KMS-11 (cell line): ENCODE measurements around the gene C16orf86.

Experiments
- H2AFZ ChIP-seq: fragments of 200-600 bp; sonication (generic); 2 replicates; pipeline ENCODE4 v1.6.1; 2016; ENCODE audit warnings: antibody characterized with exemption, mixed run types, low read depth
- H3K27ac ChIP-seq: fragments of 200-600 bp; sonication (generic); 2 replicates; pipeline ENCODE4 v1.6.1; 2016; ENCODE audit warnings: mild to moderate bottlenecking, mixed run types
- H3K27me3 ChIP-seq: fragments of 200-600 bp; sonication (generic); 2 replicates; pipeline ENCODE4 v1.6.1; 2017; ENCODE audit warnings: mild to moderate bottlenecking, low read depth, mixed run types, moderate library complexity; ENCODE audit not compliant: insufficient read depth
- H3K36me3 ChIP-seq: fragments of 200-600 bp; sonication (generic); 2 replicates; pipeline ENCODE4 v1.6.1; 2017; ENCODE audit warnings: mild to moderate bottlenecking, mixed run types; ENCODE audit not compliant: insufficient read depth
- H3K4me1 ChIP-seq: fragments of 200-600 bp; sonication (generic); 2 replicates; pipeline ENCODE4 v1.6.1; 2016; ENCODE audit warnings: mild to moderate bottlenecking, low read depth, mixed run types; ENCODE audit not compliant: poor library complexity, severe bottlenecking
- H3K4me2 ChIP-seq: fragments of 200-600 bp; sonication (generic); 2 replicates; pipeline ENCODE4 v1.7.0; 2016; ENCODE audit warnings: mild to moderate bottlenecking, mixed run types
- H3K4me3 ChIP-seq: fragments of 200-600 bp; sonication (generic); IDR thresholded peaks from 2 replicates; pipeline ENCODE4 v1.6.1; 2017; ENCODE audit warnings: low read depth, low read length, mixed read lengths; ENCODE audit not compliant: insufficient read depth
- H3K79me2 ChIP-seq: fragments of 200-600 bp; sonication (generic); 2 replicates; pipeline ENCODE4 v1.6.1; 2016; ENCODE audit warnings: low read depth, mixed run types; ENCODE audit not compliant: insufficient read depth
- H3K9ac ChIP-seq: fragments of 200-600 bp; sonication (generic); 2 replicates; pipeline ENCODE4 v1.6.1; 2016; ENCODE audit warnings: mild to moderate bottlenecking, mixed run types
- H4K20me1 ChIP-seq: fragments of 200-600 bp; sonication (generic); 2 replicates; pipeline ENCODE4 v1.6.1; 2016; ENCODE audit warnings: mild to moderate bottlenecking, mixed run types; ENCODE audit not compliant: insufficient read depth
- CTCF ChIP-seq: fragments of 200-600 bp; sonication (generic); conservative IDR thresholded peaks from 2 replicates; pipeline ENCODE4 v1.6.1; 2017; ENCODE audit warnings: low read depth, mild to moderate bottlenecking, antibody characterized with exemption, low read length, moderate library complexity, mixed read lengths

The C16orf86 gene

GRCh38 chr16:67666559-67667452, at the start of gene C16orf86, which contains the start of gene ENKD1:
Gene C16orf86, plus strand, starts transcription at chr16:67666814. Its CDS starts 157 bp downstream, at chr16:67666971.
Gene ENKD1, minus strand, starts transcription at chr16:67666750. Its CDS starts 308 bp downstream, at chr16:67666442.
- H3K79me2 ChIP-seq = no peaks in the 10 kb centered on the region; the same call in 1 of the 2 replicates
- H3K36me3 ChIP-seq = no peaks in the 10 kb centered on the region
- peak within 1 kb of the TSS; percentile 60 for H3K9ac ChIP-seq
- H3K27ac ChIP-seq = peak within 1 kb of the TSS; percentile 59
- peaks cover 29% of the 10 kb centered on the region for H3K4me1 ChIP-seq
- no peak for TF ChIP-seq CTCF
- peak within 1 kb of the TSS; percentile 89 for H2AFZ ChIP-seq
- H3K27me3 ChIP-seq = no peaks in the 10 kb centered on the region
- no peak within 1 kb of the TSS for H3K4me3 ChIP-seq
- H4K20me1 ChIP-seq = no peaks in the 10 kb centered on the region
- H3K4me2 ChIP-seq = peak within 1 kb of the TSS; percentile 90

GRCh38 chr16:67628216-67628615, 38.4 kb upstream of the C16orf86 start:
- Histone ChIP-seq H3K4me1 (no peaks in the 10 kb centered on the region), H3K79me2 (no peaks in the 10 kb centered on the region), H3K4me3 (no peak overlapping the region), H2AFZ (no peak overlapping the region), H3K9ac (no peak overlapping the region), H3K36me3 (peaks cover 10% of the 10 kb centered on the region; the same call in 1 of the 2 replicates), H3K4me2 (no peak overlapping the region), H4K20me1 (no peaks in the 10 kb centered on the region), H3K27me3 (no peaks in the 10 kb centered on the region), H3K27ac (no peak overlapping the region)
- TF ChIP-seq CTCF = no peak

GRCh38 chr16:67632415-67633172, 34.0 kb upstream of the C16orf86 start:
- Histone ChIP-seq H3K4me3 (no peak overlapping the region), H3K36me3 (peaks cover 5% of the 10 kb centered on the region; the same call in 1 of the 2 replicates), H3K4me1 (no peaks in the 10 kb centered on the region), H3K79me2 (no peaks in the 10 kb centered on the region), H3K27me3 (no peaks in the 10 kb centered on the region), H2AFZ (no peak overlapping the region), H4K20me1 (no peaks in the 10 kb centered on the region), H3K27ac (no peak overlapping the region), H3K4me2 (no peak overlapping the region), H3K9ac (no peak overlapping the region)
- no peak for TF ChIP-seq CTCF

- Histone ChIP-seq H3K9ac (no peak overlapping the region), H4K20me1 (no peaks in the 10 kb centered on the region), H3K79me2 (no peaks in the 10 kb centered on the region), H3K4me1 (no peaks in the 10 kb centered on the region), H3K27me3 (no peaks in the 10 kb centered on the region), H3K36me3 (no peaks in the 10 kb centered on the region), H3K4me3 (no peak overlapping the region), H3K27ac (no peak overlapping the region), H2AFZ (no peak overlapping the region), H3K4me2 (no peak overlapping the region)
- TF ChIP-seq CTCF = no peak
These were observed 29.9 kb upstream of the C16orf86 start for GRCh38 chr16:67636713-67637112.
